GM19025 (cell line): ENCODE measurements around the gene KLHL6.
A peak's percentile ranks its signal among the peaks of the same experiment; 100 is the strongest.
"Not testable (repeated sequence)": the region's sequence is repeated elsewhere in the genome, so short reads cannot be mapped to it uniquely, and the experiment has no call there.

ENCODE experiments used
- ATAC-seq: cut with Tn5 transposase; IDR thresholded peaks from one replicate; pipeline ENCODE4 v1.9.1; 2021; ENCODE audit warnings: mild to moderate bottlenecking, low read depth, moderate library complexity; ENCODE audit not compliant: unreplicated experiment

Gene KLHL6

GRCh38 chr3:183533412-183534132 is 21.9 kb downstream of the KLHL6 start:
- peak; percentile 54 for ATAC-seq

DNA sequence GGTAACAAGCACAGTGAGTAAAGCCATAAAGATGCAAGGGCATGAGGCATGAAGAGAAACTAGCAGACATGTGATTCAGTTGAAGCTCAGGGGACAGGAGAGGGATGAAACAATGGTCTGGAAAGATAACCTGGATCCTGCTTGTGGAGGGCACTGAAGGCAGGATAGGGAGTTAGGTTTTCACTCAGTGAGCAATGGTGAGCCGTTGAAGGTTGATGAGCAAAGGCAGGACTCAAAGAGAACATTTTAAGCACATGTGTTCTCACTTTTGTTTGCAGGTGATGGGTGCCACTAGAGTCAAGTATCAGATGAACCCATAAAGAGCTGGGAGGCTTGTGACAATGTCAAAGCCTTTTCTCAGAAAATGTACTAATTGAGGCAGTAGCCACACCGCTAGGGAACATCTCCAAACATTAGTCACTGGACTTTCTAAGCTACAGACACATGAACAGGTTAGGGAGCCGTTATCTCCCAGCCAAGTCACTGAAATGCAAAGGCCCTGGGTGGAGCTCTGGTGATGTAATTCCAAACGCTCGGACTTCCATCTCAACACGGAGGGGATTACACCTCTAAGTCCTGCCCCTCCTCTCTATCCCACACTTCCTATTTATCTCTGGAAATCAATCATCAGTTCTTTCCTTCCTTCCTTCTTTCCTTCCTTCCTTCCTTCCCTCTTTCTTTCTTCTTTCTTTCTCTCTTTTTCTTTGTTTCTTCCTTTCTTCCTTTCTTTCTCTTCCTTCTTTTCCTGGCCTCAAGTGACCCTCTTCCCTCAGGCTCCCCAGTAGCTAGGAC is 22.7 kb downstream of the KLHL6 start:
- no peak for ATAC-seq

DNA sequence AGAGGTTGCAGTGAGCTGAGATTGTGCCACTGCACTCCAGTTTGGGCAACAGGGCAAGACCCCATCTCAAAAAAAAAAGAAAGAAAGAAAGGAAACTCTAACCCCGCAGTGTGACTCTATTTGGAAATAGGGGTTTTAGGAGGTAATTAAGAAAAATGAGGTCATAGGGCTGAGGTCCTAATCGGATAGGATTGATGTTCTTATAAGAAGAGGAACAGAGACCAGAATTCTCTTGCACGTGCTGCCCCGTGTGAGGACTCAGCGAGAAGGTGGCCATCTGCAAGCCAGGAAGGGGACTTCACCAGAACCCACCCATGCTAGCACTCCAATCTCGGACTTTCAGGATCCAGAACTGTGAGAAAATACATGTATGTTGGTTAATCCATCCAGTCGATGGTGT is 25.8 kb downstream of the KLHL6 start:
- no peak for ATAC-seq

DNA sequence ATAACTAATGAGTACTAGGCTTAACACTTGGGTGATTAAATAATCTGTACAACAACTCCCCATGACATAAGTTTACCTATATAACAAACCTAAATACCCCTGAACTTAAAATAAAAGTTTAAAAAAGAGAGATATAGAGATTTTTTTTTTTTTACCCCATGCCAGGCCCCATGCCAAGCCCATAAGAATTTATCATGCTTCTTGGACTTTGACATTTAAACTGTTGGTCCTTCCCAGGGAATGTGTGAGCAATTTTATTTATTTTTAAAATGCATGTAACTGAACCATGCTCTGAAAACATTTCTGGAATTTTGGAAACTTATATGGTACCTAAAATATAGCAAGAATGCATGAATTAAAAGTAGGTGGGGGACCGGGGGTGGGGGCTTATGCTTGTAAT is 26.3 kb downstream of the KLHL6 start:
- ATAC-seq = no peak

GRCh38 chr3:183528758-183529157 is 26.7 kb downstream of the KLHL6 start:
- not testable (repeated sequence) for ATAC-seq

DNA sequence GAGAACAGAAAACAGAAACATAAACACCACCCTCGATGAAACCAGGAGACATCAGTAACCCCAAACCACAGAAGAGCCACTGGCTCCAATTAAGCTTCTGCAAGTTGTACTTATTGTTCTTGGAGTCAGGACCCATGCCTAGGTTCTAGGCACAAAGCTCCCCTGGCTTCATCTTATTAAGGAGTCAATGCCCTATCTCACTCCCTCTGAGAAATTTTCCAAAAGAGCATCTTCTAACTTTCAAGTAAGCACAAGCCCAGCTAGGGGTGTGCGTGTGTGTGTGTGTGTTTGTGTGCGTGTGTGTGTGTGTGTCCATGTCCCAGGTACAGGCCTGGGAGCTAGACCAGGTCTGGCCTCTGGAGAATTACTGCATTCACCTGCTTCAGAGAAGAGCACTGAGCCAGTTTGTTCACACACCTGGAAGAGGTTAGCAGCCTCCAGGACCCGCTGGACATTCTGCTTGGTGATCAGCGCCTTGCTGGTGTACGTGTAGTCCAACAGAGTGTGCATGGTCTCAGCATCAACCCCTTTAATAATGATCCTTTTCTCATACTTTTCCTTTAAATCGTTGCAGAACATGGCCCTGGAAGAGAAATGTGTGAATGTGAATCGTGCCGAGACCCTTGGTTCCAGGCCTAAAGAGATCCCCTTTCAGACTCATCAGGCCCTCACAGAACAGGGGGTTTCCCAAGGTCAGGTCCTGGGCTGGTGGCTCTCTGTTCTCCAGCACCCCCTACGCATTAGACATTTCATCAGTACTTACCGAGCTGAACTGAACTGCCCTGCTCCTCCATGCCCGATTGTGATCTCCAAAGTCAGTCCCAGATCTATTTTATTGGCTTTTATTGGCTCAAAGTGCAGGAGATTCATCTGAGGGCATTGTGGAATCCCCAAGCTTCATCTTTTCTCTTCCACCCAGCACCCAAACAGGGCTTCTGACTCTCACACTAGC is 27.8 kb downstream of the KLHL6 start:
- ATAC-seq = peak; percentile 81

GRCh38 chr3:183526838-183527427 is 28.6 kb downstream of the KLHL6 start:
- ATAC-seq = no peak

GRCh38 chr3:183524476-183524875 is 31.0 kb downstream of the KLHL6 start:
- no peak for ATAC-seq

DNA sequence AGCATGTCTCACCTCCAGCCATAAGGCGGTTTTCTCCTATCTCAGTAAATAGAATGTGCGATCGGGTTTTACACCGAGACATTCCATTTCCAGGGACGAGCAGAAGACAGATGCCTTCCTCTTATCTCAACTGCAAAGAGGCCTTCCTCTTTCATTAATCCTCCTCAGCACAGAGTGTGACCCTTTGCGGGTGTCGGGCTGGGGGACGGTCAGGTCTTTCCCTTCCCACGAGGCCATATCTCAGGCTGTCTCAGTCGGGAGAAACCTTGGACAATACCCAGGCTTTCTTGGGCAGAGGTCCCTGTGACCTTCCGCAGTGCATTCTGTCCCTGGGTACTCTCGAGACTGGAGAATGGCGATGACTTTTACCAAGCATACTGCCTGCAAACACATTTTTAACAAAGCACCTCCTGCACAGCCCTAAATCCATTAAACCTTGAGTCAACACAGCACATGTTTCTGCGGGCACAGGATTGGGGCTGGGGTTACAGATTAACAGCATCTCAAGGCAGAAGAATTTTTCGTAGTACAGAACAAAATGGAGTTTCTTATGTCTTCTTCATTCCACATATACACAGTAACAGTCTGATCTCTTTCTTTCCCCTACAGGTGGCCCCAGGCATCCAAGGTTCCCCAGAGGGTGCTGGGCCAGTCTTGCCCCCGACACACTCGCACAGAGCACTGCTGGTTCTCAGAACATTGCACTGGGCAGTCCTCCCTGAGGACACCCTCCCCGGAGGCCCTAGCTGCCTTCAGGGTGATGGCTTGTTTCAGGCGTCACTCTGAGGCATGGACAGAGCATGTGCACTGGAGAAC is 34.6 kb downstream of the KLHL6 start:
- ATAC-seq = not testable (repeated sequence)

GRCh38 chr3:183520295-183520694 is 35.2 kb downstream of the KLHL6 start:
- ATAC-seq = not testable (repeated sequence)

DNA sequence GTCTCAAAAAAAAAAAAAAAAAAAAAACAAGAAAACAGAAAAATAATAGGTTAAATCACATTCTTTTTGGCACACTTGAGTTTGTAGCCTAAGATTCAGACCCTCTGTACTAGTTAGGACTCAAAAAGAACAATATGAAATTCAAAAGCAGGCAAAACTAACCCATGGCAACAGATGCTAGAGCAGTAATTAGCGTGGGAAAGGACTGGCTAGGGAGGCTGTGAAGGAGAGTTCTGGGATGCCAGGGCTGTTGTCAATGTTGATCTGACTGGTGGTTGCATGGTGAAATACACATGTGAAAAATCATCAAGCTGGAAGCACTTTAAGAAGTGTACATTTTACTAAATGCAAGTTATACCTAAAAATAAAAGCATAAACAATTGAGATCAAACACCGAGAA is 35.6 kb downstream of the KLHL6 start:
- no peak for ATAC-seq

GRCh38 chr3:183518491-183519251 is 36.8 kb downstream of the KLHL6 start:
- ATAC-seq = no peak

DNA sequence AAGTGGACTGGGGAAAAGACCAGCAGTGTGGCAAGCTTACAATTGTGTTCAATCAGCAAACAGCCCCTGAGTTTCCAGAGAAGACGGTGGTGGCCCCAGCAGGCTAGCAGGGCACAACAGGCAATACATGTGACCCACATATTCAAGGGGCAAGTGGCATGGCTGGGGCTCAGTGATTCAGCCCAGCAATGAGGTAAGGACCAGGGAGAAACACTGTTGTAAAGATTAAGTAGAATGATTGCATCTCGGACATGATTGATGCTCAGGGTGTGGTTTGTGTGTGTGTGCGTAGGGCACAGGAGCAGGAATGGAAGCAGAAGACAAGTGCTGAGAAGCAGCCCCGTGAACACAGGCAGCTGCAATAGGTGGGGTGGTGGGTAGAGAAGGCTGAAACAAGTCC is 37.9 kb downstream of the KLHL6 start:
- ATAC-seq = no peak

DNA sequence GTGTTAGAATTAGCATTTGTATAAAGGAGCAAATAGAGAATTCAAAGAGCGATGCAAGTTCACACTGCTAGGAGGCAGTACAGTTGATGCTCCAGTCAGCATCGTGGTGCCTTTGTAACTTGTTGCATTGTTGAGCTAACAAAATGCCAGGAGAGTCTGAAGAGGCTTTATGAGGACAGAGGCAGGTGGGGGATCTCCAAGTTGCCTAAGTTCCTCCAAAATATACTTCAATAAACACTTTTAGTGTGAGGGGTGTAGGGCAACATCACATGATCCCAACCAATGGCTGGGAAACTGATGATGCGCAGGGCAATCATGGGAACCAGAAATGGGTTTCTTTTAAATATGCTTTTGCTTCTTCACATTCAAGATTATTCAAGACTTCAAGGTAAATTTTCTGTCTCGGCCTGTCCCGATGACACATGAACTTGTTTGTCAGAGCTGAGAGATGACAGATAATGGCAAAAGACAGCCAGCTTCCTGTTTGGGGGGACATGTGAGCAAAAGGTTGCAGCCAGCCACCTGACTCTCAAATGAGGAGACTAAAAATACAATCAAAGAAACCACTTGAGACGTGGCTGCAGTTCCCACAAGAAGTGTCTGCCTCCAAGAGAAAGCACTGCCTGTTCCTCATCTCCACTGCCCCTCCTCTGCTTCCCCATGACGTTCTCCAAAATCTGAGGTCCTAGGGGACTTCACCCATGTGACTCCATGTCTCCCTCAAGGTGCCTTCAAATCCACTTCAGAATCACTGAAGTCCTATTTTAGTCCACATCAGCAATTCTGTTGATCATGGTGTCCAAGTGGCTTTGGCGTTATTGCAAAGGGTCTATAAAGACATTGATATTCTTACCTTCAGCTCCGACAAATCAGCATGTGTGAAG is 39.3 kb downstream of the KLHL6 start:
- peak; percentile 59 for ATAC-seq

GRCh38 chr3:183514021-183514420 is 41.5 kb downstream of the KLHL6 start:
- ATAC-seq = no peak

DNA sequence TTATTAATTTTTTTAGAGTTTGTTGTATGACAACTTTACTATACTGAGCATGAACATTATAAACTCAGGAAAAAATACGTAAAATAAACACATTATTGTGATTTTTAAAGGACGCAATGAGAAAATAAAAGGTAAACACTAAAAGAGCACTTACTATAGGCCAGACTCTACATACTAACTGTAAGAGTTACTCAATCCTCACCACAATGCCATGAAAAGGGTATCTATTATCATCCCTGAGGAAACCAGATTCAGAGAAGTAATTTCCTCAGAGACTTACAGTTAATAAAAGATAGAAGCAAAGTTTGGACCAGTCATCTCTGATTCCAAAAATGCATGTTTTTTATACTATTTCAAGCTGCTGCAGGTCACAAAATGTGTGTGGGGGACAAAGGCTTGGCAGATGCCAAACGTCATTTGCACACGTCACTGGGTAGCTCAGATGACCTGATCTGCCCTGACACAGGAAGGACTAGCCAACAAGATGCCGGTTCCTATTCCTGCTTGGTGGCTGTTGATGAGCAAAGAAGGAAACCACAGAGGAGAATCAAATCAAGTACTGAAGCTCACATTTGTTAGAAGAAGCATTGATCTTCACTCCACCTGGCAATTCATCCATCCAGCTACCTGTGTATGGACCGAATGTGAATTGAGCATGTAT is 42.3 kb downstream of the KLHL6 start:
- ATAC-seq = no peak
